Measurements from ENCODE around the gene TGFBR2. TPM values are rescaled to one million over a fixed set of nuclear protein-coding genes. Genes with fewer than 3 reads are reported as not detected.
A peak's percentile ranks its signal among the peaks of the same experiment; 100 is the strongest.
"Not testable (repeated sequence)": the region's sequence is repeated elsewhere in the genome, so short reads cannot be mapped to it uniquely, and the experiment has no call there.

TGFBR2 gene
- total RNA-seq, 2 donors from 2014 or later: 45.0 to 74.1 TPM

DNA sequence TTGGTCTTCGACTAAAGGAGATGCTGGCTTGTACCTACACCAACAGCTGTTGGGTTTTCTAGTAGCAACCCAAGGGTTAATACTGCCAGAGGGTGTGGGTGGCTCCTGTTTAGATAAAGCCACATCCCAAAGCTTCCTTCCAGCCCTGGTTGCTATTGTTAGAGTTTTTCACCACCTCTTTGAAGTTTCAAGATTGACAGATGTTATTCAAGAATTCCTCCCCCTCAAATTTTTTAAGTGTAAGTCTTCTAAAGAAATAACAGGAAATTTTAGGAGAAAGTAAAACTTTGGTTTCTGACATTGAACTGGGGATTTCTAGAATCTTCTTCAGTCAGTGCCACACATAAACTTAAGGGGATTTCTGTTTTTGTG is 60.9 kb downstream of the TGFBR2 start:
- DNase-seq (ENCODE audit: low spot score in 2 of 2) (no peak), ATAC-seq (peak; percentile 21 to 62)
- H3K9me3 Mint-ChIP-seq: peaks cover 4% of the 10 kb centered on the region in 2 donors
- H3K36me3 Mint-ChIP-seq: peaks cover 50 to 66% of the 10 kb centered on the region in 2 donors
- peak overlapping the region in 1 of 2 donors; percentile 84 for H3K27ac Mint-ChIP-seq

DNA sequence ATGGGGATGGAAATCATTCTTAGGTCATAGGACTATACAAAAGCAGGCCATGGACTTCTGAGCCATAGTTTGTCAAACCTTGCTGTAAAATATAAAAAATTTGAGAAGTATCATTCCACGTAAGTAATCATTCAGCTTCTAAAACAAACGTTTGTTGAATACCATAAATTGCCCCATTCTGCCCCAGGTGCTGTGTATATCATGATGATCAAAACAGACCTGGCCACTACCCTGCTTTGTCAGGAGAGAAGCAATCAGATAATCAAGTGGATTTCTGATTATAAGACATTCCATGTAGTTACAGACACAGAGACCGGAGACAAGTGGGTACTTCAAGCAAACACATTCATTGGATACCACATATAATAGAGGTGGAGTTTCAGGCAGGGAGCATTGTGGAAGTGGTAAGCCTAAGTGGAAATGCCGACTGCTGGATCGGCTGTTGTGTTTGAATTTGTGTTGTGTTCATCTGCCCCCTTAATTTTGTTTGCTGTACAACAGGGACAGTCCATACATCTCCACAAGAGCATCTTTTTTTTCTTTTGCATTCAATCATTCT is 61.7 kb downstream of the TGFBR2 start:
- DNase-seq (ENCODE audit: low spot score in 2 of 2): no peak
- Mint-ChIP-seq H3K27ac (peak overlapping the region; percentile 51 to 85), H3K36me3 (peaks cover 58 to 68% of the 10 kb centered on the region in 2 donors), H3K9me3 (peaks cover 4% of the 10 kb centered on the region in 2 donors)
- ATAC-seq: no peak

DNA sequence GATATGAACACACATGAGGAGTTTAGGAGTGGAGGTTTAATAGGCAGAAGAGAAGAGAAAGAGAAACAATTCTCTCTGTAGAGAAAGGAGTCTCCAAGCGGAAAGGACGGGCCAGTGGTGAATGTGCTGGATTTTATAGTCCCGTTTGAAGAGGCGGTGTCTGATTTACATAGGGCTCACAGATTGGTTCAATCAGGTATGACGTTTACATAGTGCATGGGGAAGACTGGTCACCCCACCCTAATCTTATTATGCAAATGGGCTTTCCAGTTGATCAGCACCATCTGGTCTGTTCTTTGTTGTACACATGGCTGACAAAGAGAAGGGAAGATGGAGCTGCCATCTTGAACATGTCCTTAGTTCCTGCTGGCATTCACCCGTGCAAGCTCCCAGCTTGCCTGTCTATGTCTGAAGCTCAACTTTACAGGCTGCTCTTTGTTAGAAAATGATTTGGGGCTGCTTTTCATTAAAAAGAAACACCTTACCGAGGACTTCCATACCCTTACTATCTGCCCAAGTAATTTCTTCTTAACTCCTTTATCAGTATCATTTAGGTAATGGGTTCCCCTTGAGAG is 63.0 kb downstream of the TGFBR2 start:
- H3K9me3 Mint-ChIP-seq; DNase-seq (ENCODE audit: low spot score in 2 of 2); ATAC-seq: not testable (repeated sequence)
- peaks cover 54 to 68% of the 10 kb centered on the region in 2 donors for H3K36me3 Mint-ChIP-seq
- H3K27ac Mint-ChIP-seq: peak overlapping the region; percentile 32 to 85

DNA sequence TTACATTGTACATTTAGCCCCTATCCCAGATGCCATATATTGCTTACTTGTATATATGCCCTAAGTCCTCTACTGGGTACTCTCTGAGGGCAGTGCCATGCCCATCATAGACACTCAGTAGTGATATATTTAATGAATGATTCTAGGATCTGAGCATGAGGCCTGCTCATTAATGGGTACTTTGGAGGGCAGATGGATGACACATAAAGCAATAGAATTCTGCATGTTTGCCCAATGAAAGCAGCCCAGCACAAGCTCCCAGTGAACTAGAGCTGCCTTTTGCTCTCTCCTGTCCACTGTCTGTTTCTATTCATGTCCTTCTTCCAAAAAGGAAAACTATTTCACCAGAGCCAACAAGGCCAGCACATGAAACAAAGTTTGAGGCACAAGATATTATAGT is 63.9 kb downstream of the TGFBR2 start:
- DNase-seq (ENCODE audit: low spot score in 2 of 2) (no peak), ATAC-seq (no peak)
- Mint-ChIP-seq H3K36me3 (peaks cover 58 to 76% of the 10 kb centered on the region in 2 donors), H3K27ac (peak overlapping the region; percentile 12 to 85), H3K9me3 (peaks cover 4% of the 10 kb centered on the region in 2 donors)

DNA sequence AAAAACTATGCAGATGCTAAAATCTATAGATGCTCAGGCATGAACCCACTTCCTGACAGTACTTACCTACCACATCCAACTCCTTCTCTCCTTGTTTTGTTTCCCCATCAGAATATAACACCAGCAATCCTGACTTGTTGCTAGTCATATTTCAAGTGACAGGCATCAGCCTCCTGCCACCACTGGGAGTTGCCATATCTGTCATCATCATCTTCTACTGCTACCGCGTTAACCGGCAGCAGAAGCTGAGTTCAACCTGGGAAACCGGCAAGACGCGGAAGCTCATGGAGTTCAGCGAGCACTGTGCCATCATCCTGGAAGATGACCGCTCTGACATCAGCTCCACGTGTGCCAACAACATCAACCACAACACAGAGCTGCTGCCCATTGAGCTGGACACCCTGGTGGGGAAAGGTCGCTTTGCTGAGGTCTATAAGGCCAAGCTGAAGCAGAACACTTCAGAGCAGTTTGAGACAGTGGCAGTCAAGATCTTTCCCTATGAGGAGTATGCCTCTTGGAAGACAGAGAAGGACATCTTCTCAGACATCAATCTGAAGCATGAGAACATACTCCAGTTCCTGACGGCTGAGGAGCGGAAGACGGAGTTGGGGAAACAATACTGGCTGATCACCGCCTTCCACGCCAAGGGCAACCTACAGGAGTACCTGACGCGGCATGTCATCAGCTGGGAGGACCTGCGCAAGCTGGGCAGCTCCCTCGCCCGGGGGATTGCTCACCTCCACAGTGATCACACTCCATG is 65.3 kb downstream of the TGFBR2 start:
- peak overlapping the region; percentile 80 to 85 for H3K27ac Mint-ChIP-seq
- DNase-seq (ENCODE audit: low spot score in 2 of 2) (no peak), ATAC-seq (peak; percentile 46 to 69)
- peaks cover 4% of the 10 kb centered on the region in 2 donors for H3K9me3 Mint-ChIP-seq
- H3K36me3 Mint-ChIP-seq: peaks cover 70 to 90% of the 10 kb centered on the region in 2 donors

DNA sequence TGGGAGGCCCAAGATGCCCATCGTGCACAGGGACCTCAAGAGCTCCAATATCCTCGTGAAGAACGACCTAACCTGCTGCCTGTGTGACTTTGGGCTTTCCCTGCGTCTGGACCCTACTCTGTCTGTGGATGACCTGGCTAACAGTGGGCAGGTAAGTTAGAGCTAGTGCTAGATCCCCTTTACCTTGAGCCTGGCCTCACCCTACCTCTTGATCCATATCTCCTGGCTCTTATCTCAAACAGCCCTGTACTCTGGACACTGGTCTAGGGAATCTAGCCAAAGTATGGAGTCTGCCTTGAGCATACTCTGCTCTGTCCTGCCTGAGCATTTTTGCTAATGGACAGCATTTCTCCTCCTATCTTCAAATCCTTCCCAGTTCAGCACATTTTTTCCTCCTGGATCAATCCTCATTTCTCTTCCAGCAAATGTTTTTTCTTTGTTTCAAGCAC is 65.9 kb downstream of the TGFBR2 start:
- ATAC-seq: peak in 1 of 2 donors; percentile 6
- peak overlapping the region; percentile 85 to 89 for H3K27ac Mint-ChIP-seq
- no peak for DNase-seq (ENCODE audit: low spot score in 2 of 2)
- H3K36me3 Mint-ChIP-seq: peaks cover 76 to 96% of the 10 kb centered on the region in 2 donors
- H3K9me3 Mint-ChIP-seq: peaks cover 4% of the 10 kb centered on the region in 2 donors

DNA sequence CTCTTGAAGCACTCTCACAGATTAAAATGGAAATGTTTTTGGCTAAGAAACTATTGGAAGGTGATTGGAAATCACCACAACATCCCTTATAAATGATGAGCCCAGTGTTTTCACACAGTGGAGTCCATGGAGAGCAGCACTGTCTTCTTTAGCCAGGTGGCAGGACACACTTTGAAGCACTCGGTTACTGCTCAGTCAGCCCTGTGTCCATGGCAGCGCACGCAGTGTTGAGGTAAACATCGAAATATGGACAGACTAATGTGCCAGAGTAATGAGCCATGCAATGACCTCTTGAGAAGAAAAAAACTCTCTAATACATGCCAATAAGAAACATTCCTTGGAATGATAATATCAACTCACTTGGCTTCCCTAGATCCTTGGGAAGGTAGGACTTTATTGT is 66.6 kb downstream of the TGFBR2 start:
- Mint-ChIP-seq H3K9me3 (peaks cover 4% of the 10 kb centered on the region in 2 donors), H3K36me3 (peaks cover 81 to 100% of the 10 kb centered on the region in 2 donors), H3K27ac (peak overlapping the region; percentile 85 to 89)
- no peak for ATAC-seq
- DNase-seq (ENCODE audit: low spot score in 2 of 2): no peak

DNA sequence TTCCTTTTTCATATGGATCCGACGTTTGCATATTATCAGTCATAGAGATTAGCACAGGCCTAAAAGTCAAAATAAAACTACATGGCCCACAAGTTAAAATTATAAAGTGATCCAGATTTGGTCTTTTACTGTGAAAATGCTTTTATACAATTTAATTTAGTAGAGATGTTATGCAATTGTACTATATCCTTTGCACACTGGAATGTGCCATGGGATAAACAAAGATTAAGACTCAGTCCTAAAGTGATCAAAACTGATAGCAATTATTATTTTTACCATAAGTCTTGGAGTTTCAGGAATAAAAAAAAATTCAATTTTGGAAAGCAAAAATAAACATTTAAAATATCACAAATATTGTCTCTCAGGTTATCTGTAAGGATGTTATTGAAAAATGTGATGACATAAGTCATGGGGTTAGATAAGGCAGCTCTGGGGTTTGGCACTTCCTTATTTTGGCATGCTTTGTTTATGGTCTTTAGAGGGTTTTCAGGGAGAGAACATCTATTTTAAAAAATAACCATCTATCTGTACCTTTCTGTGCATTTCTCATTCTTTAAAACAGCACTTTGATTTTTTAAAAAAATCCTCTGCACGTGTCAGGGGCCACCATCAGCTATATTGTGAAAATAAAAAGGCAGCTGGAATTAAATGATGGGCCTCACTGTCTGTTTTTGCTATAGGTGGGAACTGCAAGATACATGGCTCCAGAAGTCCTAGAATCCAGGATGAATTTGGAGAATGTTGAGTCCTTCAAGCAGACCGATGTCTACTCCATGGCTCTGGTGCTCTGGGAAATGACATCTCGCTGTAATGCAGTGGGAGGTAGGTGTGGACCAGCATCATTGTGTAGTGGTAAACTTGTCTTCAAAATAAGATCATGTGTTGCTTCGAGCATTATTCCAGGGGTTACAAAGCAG is 67.3 kb downstream of the TGFBR2 start:
- Mint-ChIP-seq H3K9me3 (no peaks in the 10 kb centered on the region), H3K27ac (peak overlapping the region; percentile 85 to 89), H3K36me3 (peaks cover 77 to 99% of the 10 kb centered on the region in 2 donors)
- no peak for DNase-seq (ENCODE audit: low spot score in 2 of 2)
- ATAC-seq: no peak

DNA sequence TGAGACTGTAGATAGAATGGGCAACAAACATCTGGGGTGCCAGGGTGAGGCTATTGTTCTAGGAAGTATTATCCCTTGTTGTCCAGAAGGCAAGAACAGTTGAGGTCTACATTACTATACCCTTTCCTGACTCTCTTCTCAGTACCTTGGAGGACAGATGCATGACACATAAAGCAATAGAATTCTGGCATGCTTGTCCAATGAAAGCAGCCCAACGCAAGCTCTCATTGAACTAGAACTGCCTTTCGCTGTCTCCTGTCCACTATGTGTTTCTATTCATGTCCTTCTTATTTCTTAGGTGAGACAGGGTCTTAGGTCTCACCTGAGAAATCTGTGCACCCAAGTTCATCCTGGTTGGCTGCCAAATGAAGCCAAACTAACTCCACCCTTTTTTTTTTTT is 68.6 kb downstream of the TGFBR2 start:
- ATAC-seq (no peak), DNase-seq (ENCODE audit: low spot score in 2 of 2) (no peak)
- no peaks in the 10 kb centered on the region for H3K9me3 Mint-ChIP-seq
- peaks cover 73 to 95% of the 10 kb centered on the region in 2 donors for H3K36me3 Mint-ChIP-seq
- peak overlapping the region; percentile 84 to 88 for H3K27ac Mint-ChIP-seq

DNA sequence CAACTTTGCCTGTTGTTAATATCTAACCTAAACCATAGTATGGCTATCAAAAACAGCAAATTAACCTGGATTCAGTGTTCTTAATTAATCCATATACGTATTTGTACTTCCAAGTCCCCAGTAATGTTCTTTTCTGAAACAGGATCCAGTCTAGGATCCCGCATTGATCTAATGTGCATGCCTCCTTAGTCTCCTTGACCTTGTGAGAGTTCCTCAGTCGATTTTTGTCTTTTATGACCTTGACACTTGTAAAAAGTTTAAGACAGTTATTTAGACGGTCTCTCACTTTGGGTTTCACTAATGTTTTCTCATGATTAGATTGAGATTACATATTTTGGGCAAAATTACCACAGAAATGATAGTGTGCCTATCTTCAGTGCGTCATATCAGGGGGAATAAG is 69.4 kb downstream of the TGFBR2 start:
- ATAC-seq: no peak
- no peak for DNase-seq (ENCODE audit: low spot score in 2 of 2)
- H3K36me3 Mint-ChIP-seq: peaks cover 66 to 95% of the 10 kb centered on the region in 2 donors
- peak overlapping the region; percentile 84 to 94 for H3K27ac Mint-ChIP-seq
- H3K9me3 Mint-ChIP-seq: no peaks in the 10 kb centered on the region

DNA sequence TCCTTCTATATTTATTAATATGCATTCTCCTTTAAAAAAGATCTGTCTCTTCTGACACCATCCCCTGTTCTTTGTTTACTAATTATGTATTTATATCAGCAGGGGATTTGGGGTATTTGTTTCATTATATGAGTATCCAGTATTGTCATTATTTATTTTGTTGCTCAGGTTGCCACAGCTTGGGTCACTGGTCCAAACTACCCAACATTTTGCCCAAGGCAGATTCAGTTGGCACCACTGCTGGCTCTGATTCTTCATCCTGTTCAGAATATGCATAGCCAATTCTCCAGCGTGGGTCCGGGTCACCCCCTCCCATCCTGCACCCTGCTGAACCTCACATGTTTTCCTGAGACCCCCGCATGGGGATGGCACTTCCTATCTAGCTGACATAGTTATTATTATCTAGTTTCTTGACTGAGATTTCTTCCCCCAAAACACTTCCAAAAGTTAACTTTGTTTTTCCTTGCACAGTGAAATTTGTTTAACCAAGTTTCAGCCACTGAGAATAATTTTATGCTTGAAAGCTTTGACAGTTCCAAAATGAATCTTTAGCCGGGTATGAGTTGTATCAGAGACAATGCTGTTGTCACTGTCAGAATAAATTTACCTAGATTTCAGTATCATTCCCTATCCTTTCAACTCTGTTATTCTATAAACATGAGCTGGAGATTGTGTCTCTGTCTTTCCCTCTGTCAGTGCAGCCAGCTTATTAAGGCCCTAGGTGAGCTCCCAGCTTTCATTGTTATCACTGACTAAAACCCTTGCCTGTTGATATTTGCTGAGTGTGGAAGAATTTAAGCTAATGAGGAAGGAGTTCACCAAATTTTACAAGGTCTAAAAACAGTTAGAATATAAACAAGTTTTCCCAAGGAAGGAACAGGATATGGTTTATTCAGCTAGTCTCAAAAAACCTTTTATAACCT is 70.3 kb downstream of the TGFBR2 start:
- no peak for DNase-seq (ENCODE audit: low spot score in 2 of 2)
- Mint-ChIP-seq H3K36me3 (peaks cover 58 to 95% of the 10 kb centered on the region in 2 donors), H3K9me3 (no peaks in the 10 kb centered on the region), H3K27ac (peak overlapping the region; percentile 84 to 94)
- peak; percentile 6 to 39 for ATAC-seq

DNA sequence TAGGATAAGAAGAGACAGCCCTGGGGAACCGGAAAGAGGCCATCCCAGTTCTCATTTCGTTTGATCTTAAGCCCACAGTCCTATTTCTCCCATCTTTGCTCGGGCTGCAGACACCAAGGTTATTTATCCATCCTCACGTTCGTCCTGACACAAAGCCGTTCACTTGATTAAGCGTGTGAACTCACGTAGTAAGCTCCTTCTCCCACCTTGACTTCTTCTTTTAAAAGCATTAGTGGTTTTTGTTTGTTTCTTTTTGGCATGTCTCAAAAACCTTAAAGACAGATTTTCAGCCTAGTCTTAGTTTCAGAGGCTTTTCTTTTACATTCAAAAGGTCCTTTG is 70.9 kb downstream of the TGFBR2 start:
- peak overlapping the region; percentile 84 to 94 for H3K27ac Mint-ChIP-seq
- no peak for ATAC-seq
- H3K36me3 Mint-ChIP-seq: peaks cover 52 to 95% of the 10 kb centered on the region in 2 donors

DNA sequence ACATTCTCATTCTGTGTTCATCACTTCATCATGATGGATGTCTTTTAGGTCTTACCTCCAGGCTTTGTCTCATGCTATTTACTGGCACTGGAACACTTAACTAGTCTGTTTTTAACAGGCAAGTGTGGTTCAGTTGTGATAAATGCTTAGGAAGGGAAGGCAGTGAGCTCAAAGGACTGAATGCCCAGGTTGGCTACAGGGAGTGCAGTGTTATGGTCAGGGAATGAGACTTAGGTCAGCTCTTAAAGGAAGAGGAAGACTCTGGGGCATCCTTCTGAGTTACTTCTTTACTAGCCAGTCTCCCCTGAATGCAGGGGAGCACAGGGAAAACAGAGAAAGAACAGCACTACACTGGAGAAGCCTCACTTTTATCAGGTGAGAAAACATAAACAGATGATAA is 72.6 kb downstream of the TGFBR2 start:
- ATAC-seq: no peak
- no peak for DNase-seq (ENCODE audit: low spot score in 2 of 2)
- Mint-ChIP-seq H3K27ac (peak overlapping the region; percentile 22 to 92), H3K36me3 (peaks cover 41 to 87% of the 10 kb centered on the region in 2 donors), H3K9me3 (no peaks in the 10 kb centered on the region)

More for the DNA sequence above, 70.9 kb downstream of the TGFBR2 start:
- no peak for DNase-seq (ENCODE audit: low spot score in 2 of 2)
- no peaks in the 10 kb centered on the region for H3K9me3 Mint-ChIP-seq

DNA sequence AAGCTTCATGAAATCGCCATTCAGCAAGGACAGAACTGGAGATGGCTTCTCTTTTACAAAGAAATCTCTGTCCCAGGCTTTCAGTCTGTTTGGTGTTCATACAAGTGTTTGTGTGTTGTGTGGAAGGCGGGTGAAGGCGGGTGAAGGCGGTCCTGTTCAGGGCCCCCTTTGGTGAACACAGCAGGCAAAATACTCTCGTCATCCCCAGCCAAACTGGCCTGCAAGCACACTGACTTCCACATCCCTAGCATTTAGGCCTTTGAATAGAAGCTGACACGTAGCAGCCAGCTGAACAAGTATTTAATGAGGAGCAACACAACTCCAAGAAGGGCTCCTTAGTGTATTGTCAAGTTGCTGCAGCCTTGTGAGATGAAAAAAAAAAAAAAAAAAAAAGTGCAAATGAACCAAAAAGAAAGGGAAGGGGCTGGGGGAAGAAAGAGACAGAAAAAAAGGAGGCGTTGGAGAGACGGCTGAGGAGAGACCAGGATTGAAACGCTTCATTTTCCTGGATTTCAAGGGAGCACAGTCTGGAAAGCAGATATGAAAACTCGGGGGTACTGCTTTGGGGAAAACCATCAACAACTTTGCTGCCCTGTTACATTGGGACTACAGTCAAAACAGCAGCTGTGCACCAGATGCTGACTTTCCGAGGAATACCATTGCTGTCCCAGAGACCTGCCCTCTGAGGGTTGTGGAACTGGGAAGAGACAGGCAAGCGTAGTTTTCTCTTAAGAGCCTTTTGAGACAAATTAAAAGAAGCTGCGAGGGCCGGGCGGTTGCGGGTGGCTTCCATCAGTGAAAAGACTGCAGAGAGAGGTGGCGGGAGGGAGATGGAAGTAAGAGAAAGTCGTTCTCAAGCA is 74.6 kb downstream of the TGFBR2 start:
- H3K9me3 Mint-ChIP-seq: no peaks in the 10 kb centered on the region
- peaks cover 35 to 84% of the 10 kb centered on the region in 2 donors for H3K36me3 Mint-ChIP-seq
- ATAC-seq (no peak), DNase-seq (ENCODE audit: low spot score in 2 of 2) (no peak)
- peak overlapping the region; percentile 79 to 92 for H3K27ac Mint-ChIP-seq
